Ovary (tissue), 3 donors: ENCODE measurements around the gene SNCA.

ENCODE experiments used
- CTCF ChIP-seq, 3 donors: fragments of 450-650 bp in 2 of 3; fragments of 200-600 bp in 1 of 3; IDR thresholded peaks; one replicate each; pipeline versions ENCODE4 v1.5.1 to v1.8.0; 2016 to 2022; ENCODE audit warnings: antibody characterized with exemption in 3 of 3, mild to moderate bottlenecking in 1 of 3
- EP300 ChIP-seq: sonication (generic); formaldehyde crosslinking; IDR thresholded peaks from one replicate; pipeline ENCODE4 v1.6.1; 2017; ENCODE audit warnings: antibody characterized with exemption
- POLR2A ChIP-seq: fragments of 450-650 bp; IDR thresholded peaks from one replicate; pipeline ENCODE4 v1.6.1; 2017; ENCODE audit warnings: antibody characterized with exemption, mild to moderate bottlenecking, moderate library complexity
- donor health status: DM: no; HTN: no; CAD: no.

GRCh38 chr4:89878611-89879010, 41.6 kb upstream of the SNCA start:
- no peak for TF ChIP-seq CTCF (IDR thresholded peaks at IDR 0.05)
- TF ChIP-seq POLR2A, result no peak
- TF ChIP-seq EP300, result no peak
